ENCODE results near the gene SIX3. TPM values are rescaled to one million over a fixed set of nuclear protein-coding genes. Genes with fewer than 3 reads are reported as not detected.
A peak's percentile ranks its signal among the peaks of the same experiment; 100 is the strongest.

SIX3 gene
- total and polyA plus RNA-seq, 2 of the 4 experiments (the other 2 are of a cell fraction) = not detected

DNA sequence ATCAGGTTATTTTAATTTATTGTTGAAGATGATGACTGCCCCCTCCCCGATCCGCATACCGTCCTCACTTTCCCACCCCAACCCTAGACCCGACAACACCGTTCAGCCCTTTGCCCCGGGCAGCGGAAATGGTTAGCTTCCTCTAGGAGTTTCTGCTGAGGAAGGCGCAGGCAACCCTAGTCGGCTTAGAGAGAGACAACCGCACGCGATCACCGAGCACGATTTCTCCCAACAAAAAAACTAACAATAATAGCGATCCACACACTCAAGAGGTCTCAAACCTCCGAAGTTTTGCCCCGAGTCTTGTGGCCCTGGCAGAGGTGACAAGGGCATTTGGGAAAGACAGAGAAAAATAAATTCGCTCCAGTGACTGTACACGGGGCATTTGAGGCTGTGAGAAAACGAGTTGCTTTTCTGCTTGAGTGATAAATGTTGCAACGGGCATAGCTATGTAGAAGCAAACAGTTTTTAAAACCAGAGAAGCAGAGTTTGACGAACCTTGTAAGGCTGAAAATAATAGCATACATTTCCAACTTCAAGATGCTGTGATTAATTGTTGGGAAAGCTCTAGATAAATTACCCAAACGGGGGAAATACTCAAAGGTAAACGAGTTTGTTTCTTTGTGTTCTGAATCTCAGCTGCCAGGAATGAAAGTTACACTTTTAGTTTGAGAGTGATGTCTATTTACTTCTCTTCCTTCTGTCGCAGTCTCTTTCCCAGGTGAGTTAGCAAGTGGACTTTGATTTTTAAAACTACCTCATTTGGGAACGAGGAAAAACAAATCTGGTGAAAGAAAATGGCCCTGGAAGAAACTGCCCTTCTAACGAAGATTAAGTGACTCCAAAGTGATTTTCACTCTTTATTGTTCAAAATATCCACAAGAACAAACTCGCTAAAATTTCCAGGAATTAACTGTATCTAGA, 11.0 kb upstream of the SIX3 start:
- 14% methylated on average over 6 of the region's 28 CpGs; no CpG with 5 or more reads in 1 of the 2 experiments for WGBS, 2 experiments (ENCODE audit: extremely low coverage in 2 of 2, insufficient read length in 1 of 2)
- POLR2A ChIA-PET (ENCODE audit: unreplicated experiment) = no interaction called here
- H3K9ac ChIP-seq (ENCODE audit: low read depth, low read length) = no peak overlapping the region

More for the DNA sequence above, 11.0 kb upstream of the SIX3 start:
- no peak overlapping the region for H2AK5ac ChIP-seq (ENCODE audit: low read depth, low read length)
- H3K23ac ChIP-seq (ENCODE audit: low read depth, low read length) = no peak overlapping the region
- no peak overlapping the region for H3K4me3 ChIP-seq (ENCODE audit: insufficient read depth, low read depth, low read length)
- peak overlapping the region; percentile 53; the same call in 1 of the 2 replicates for H3K4me2 ChIP-seq (ENCODE audit: low read depth, low read length)
- H4K8ac ChIP-seq (ENCODE audit: low read depth in 2 of 2, low read length in 2 of 2) = no peak overlapping the region
- H4K20me1 ChIP-seq (ENCODE audit: insufficient read depth, low read length) = no peaks in the 10 kb centered on the region
- CTCF ChIA-PET = interaction anchor here (0.6 kb wide), 1 partner anchor 462 kb away, joined by 3 read pairs; no protein-coding TSS in a partner anchor
- intact Hi-C loops (cut with micrococcal nuclease) = no loop called here
- H4K91ac ChIP-seq (ENCODE audit: insufficient read depth, low read depth, low read length) = no peak overlapping the region
- H3K79me1 ChIP-seq (ENCODE audit: low read depth in 1 of 2, low read length in 2 of 2) = no peaks in the 10 kb centered on the region
- no peak overlapping the region for H2BK20ac ChIP-seq (ENCODE audit: low read depth, low read length)
- peaks cover 89% of the 10 kb centered on the region for H3K27me3 ChIP-seq (ENCODE audit: control insufficient read depth, insufficient read depth, low read length)
- no peak for TF ChIP-seq BHLHE40 (IDR thresholded peaks at IDR 0.05; ENCODE audit: low read depth, low read length)
- no peak for TF ChIP-seq CHD1 (IDR thresholded peaks at IDR 0.05; ENCODE audit: low read depth, low read length)
- TF ChIP-seq, protein P1, sequence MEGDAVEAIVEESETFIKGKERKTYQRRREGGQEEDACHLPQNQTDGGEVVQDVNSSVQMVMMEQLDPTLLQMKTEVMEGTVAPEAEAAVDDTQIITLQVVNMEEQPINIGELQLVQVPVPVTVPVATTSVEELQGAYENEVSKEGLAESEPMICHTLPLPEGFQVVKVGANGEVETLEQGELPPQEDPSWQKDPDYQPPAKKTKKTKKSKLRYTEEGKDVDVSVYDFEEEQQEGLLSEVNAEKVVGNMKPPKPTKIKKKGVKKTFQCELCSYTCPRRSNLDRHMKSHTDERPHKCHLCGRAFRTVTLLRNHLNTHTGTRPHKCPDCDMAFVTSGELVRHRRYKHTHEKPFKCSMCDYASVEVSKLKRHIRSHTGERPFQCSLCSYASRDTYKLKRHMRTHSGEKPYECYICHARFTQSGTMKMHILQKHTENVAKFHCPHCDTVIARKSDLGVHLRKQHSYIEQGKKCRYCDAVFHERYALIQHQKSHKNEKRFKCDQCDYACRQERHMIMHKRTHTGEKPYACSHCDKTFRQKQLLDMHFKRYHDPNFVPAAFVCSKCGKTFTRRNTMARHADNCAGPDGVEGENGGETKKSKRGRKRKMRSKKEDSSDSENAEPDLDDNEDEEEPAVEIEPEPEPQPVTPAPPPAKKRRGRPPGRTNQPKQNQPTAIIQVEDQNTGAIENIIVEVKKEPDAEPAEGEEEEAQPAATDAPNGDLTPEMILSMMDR (conservative IDR thresholded peaks at IDR 0.05; ENCODE audit: low read depth, low read length) = no peak
- no peak for TF ChIP-seq RAD21 (IDR thresholded peaks at IDR 0.05; ENCODE audit: low read length)
- no peak for TF ChIP-seq FOS (IDR thresholded peaks at IDR 0.05; ENCODE audit: low read depth, low read length)
- TF ChIP-seq CEBPB (IDR thresholded peaks at IDR 0.05; ENCODE audit: low read depth, low read length) = no peak
- TF ChIP-seq, protein P2, sequence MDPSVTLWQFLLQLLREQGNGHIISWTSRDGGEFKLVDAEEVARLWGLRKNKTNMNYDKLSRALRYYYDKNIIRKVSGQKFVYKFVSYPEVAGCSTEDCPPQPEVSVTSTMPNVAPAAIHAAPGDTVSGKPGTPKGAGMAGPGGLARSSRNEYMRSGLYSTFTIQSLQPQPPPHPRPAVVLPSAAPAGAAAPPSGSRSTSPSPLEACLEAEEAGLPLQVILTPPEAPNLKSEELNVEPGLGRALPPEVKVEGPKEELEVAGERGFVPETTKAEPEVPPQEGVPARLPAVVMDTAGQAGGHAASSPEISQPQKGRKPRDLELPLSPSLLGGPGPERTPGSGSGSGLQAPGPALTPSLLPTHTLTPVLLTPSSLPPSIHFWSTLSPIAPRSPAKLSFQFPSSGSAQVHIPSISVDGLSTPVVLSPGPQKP (IDR thresholded peaks at IDR 0.05; ENCODE audit: borderline replicate concordance, low read depth, low read length) = no peak
- no peak for TF ChIP-seq POLR2A (IDR thresholded peaks at IDR 0.05; ENCODE audit: low read depth, low read length)
- TF ChIP-seq, protein P3, sequence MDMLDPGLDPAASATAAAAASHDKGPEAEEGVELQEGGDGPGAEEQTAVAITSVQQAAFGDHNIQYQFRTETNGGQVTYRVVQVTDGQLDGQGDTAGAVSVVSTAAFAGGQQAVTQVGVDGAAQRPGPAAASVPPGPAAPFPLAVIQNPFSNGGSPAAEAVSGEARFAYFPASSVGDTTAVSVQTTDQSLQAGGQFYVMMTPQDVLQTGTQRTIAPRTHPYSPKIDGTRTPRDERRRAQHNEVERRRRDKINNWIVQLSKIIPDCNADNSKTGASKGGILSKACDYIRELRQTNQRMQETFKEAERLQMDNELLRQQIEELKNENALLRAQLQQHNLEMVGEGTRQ (IDR thresholded peaks at IDR 0.05; ENCODE audit: low read depth, low read length) = no peak
- TF ChIP-seq RCOR1 (IDR thresholded peaks at IDR 0.05; ENCODE audit: insufficient replicate concordance, low read length) = no peak
- no peak for TF ChIP-seq RFX5 (IDR thresholded peaks at IDR 0.05; ENCODE audit: low read depth, low read length)
- TF ChIP-seq MAFK (IDR thresholded peaks at IDR 0.05; ENCODE audit: low read depth, low read length) = no peak
- no peak for TF ChIP-seq SMC3 (IDR thresholded peaks at IDR 0.05; ENCODE audit: low read depth, low read length)
- no peak for TF ChIP-seq MAZ (IDR thresholded peaks at IDR 0.05; ENCODE audit: borderline replicate concordance, low read depth, low read length)
- peaks cover 2% of the 10 kb centered on the region for H3K9me3 ChIP-seq (ENCODE audit: control insufficient read depth, insufficient read depth, low read length)
- H3K9me1 ChIP-seq (ENCODE audit: insufficient read depth, low read length) = no peaks in the 10 kb centered on the region
- H3K18ac ChIP-seq (ENCODE audit: low read depth, low read length) = no peak overlapping the region
- H3K4ac ChIP-seq (ENCODE audit: low read depth, low read length) = no peak overlapping the region
- H2BK15ac ChIP-seq (ENCODE audit: low read depth, low read length) = no peak overlapping the region
- in situ Hi-C loops (cut with MboI; ENCODE audit: low sequenced_read_pairs) = no loop called here
- H2BK5ac ChIP-seq (ENCODE audit: low read depth, low read length, poor library complexity, severe bottlenecking) = no peak overlapping the region
- no peaks in the 10 kb centered on the region for H3K36me3 ChIP-seq (ENCODE audit: control insufficient read depth, insufficient read depth, low read length)
- dilution Hi-C loops (cut with HindIII; ENCODE audit: low sequenced_read_pairs, unreplicated experiment) = no loop called here
- BruUV-seq (replicated peaks) = no TSS peak
- DNase-seq (no peak), ATAC-seq (ENCODE audit: low read depth) (no peak)
- H3K14ac ChIP-seq (replicated peaks; ENCODE audit: low read depth, low read length) = no peak overlapping the region
- no peaks in the 10 kb centered on the region for H3K4me1 ChIP-seq (ENCODE audit: control insufficient read depth, insufficient read depth, low read length)
- H2AFZ ChIP-seq (replicated peaks; ENCODE audit: low read length, poor library complexity) = no peak overlapping the region
- H4K5ac ChIP-seq (ENCODE audit: low read depth, low read length) = no peak overlapping the region
- H3K56ac ChIP-seq (ENCODE audit: extremely low read depth, insufficient read depth, low read length) = no peak overlapping the region
- no peak overlapping the region for H2AK9ac ChIP-seq (replicated peaks; ENCODE audit: low read depth, low read length, poor library complexity)
- H3K27ac ChIP-seq (ENCODE audit: insufficient read depth, low read length) = no peak overlapping the region
- H2BK120ac ChIP-seq (ENCODE audit: low read depth, low read length) = no peak overlapping the region
